ENCODE results near the gene SLCO4C1. TPM values are rescaled to one million over a fixed set of nuclear protein-coding genes. Genes with fewer than 3 reads are reported as not detected.

The SLCO4C1 gene
- total RNA-seq, 1 experiment from 2014 or later, result 4.8 TPM

GRCh38 chr5:102222772-102223171, 73.3 kb downstream of the SLCO4C1 start:
- no peaks in the 10 kb centered on the region for H3K27me3 ChIP-seq (ENCODE audit: insufficient read depth, low read length)
- DNase-seq, result no peak
- Mint-ChIP-seq H3K4me1 (peaks cover under 1% of the 10 kb centered on the region in 2 experiments), H3K27me3 (ENCODE audit: low read depth) (peaks cover 9% of the 10 kb centered on the region), H3K36me3 (ENCODE audit: insufficient read depth in 1 of 3, low read depth in 3 of 3) (peaks cover 0 to 12% (median 12%) of the 10 kb centered on the region in 3 experiments; a peak in 5 of 7 replicates), H3K9me3 (peaks cover 14 to 21% of the 10 kb centered on the region in 2 experiments), H3K27ac (no peak overlapping the region), H3K4me3 (no peak overlapping the region)
- no peak overlapping the region for H3K18ac ChIP-seq (ENCODE audit: insufficient read length, low read depth, low read length)
- no peak overlapping the region for H3T11ph ChIP-seq (ENCODE audit: low read length)
- H3K79me2 ChIP-seq (ENCODE audit: insufficient read depth, low read length), result no peaks in the 10 kb centered on the region
- no peaks in the 10 kb centered on the region for H3K23me2 ChIP-seq (ENCODE audit: insufficient read length, low read depth, low read length, poor library complexity, severe bottlenecking)
- no peak overlapping the region for H2BK120ac ChIP-seq (ENCODE audit: low read depth, low read length, poor library complexity, severe bottlenecking)
- H3K56ac ChIP-seq (ENCODE audit: insufficient read length, low read depth, low read length), result no peak overlapping the region
- no peak overlapping the region for H3K27ac ChIP-seq (ENCODE audit: insufficient read length, low read depth, low read length)
- H3K4me1 ChIP-seq (ENCODE audit: insufficient read depth, low read length), result no peaks in the 10 kb centered on the region
- TF ChIP-seq CTCF (conservative IDR thresholded peaks at IDR 0.05), result no peak
- H3K23ac ChIP-seq (ENCODE audit: insufficient read length, low read depth, low read length), result no peak overlapping the region
- H3K4me2 ChIP-seq (ENCODE audit: insufficient read depth, insufficient read length, low read length), result no peak overlapping the region
- H4K5ac ChIP-seq (ENCODE audit: insufficient read length, low read depth, low read length), result no peak overlapping the region
- no peak overlapping the region for H2BK5ac ChIP-seq (ENCODE audit: insufficient read length, low read length)
- H4K20me1 ChIP-seq (ENCODE audit: control insufficient read depth, insufficient read depth, insufficient read length), result no peaks in the 10 kb centered on the region
- H3K4ac ChIP-seq (ENCODE audit: low read depth, low read length), result no peak overlapping the region
- H3K14ac ChIP-seq (ENCODE audit: insufficient read depth, low read length), result no peak overlapping the region
- H2BK20ac ChIP-seq (ENCODE audit: low read depth, low read length, poor library complexity, severe bottlenecking), result no peak overlapping the region
- no peak overlapping the region for H2AK5ac ChIP-seq (ENCODE audit: insufficient read length, low read length)
- no peaks in the 10 kb centered on the region for H3K79me1 ChIP-seq (ENCODE audit: insufficient read depth, low read depth, low read length, poor library complexity, severe bottlenecking)
- peaks cover 9% of the 10 kb centered on the region for H3K9me3 ChIP-seq (ENCODE audit: control insufficient read depth, low read depth, low read length)
- no peak overlapping the region for H4K91ac ChIP-seq (ENCODE audit: insufficient read length, low read depth, low read length)
- H3K9ac ChIP-seq (ENCODE audit: extremely low read depth, insufficient read length, low read length), result no peak overlapping the region
- H2BK15ac ChIP-seq (ENCODE audit: low read depth, low read length), result no peak overlapping the region
- H2BK12ac ChIP-seq (ENCODE audit: insufficient read length, low read depth, low read length), result no peak overlapping the region
- no peak overlapping the region for H2AFZ ChIP-seq (ENCODE audit: low read length)
- H4K8ac ChIP-seq (replicated peaks; ENCODE audit: insufficient read length, low read depth, low read length), result no peak overlapping the region
